H1 (cell line): ENCODE measurements around the gene WWC1. TPM values are rescaled to one million over a fixed set of nuclear protein-coding genes. Genes with fewer than 3 reads are reported as not detected.

Experiments used
- CTCF ChIA-PET: fragments of 300-600 bp; sonication (Branson Sonifier 250); formaldehyde crosslinking; loops from one replicate; lab custom pipeline; 2021; ENCODE audit not compliant: partially characterized antibody; lab: Charles Lee
- POLR2A ChIA-PET: fragments of 300-600 bp; sonication (Branson Sonifier 250); formaldehyde crosslinking; loops from one replicate; lab custom pipeline; 2021; ENCODE audit warnings: inconsistent platforms; ENCODE audit not compliant: partially characterized antibody; lab: Charles Lee
- DNase-seq, 2 experiments: peaks; one replicate each; pipeline versions ENCODE4 v3.0.0 to v3.0.0-alpha.2; 2010 to 2022; ENCODE audit warnings: low spot score in 2 of 2, low read depth in 1 of 2, mixed read lengths in 1 of 2
- FAIRE-seq: peaks from 2 replicates; lab custom pipeline; 2011; peaks lifted over from hg19 to GRCh38; lab: Jason Lieb, UNC
- H2AFZ ChIP-seq: 2 replicates; pipeline ENCODE4 v1.8.1; 2012; ENCODE audit warnings: low read length, inconsistent platforms
- H2AK5ac ChIP-seq: 2 replicates; pipeline ENCODE4 v1.6.1; 2013; ENCODE audit warnings: low read depth, low read length
- H2BK120ac ChIP-seq: replicated peaks from 2 replicates; pipeline ENCODE3; 2013; ENCODE audit warnings: low read depth, low read length, inconsistent platforms
- H2BK12ac ChIP-seq: 2 replicates; pipeline ENCODE4 v1.6.1; 2013; ENCODE audit warnings: low read depth, low read length
- H2BK15ac ChIP-seq: 2 replicates; pipeline ENCODE4 v1.6.1; 2013; ENCODE audit warnings: low read length
- H2BK20ac ChIP-seq: 2 replicates; pipeline ENCODE4 v1.6.1; 2013; ENCODE audit warnings: low read length
- H2BK5ac ChIP-seq: 2 replicates; pipeline ENCODE4 v1.6.1; 2013; ENCODE audit warnings: low read depth, low read length
- H3K14ac ChIP-seq: 2 replicates; pipeline ENCODE4 v1.6.1; 2013; ENCODE audit warnings: inconsistent platforms; ENCODE audit not compliant: insufficient read length
- H3K18ac ChIP-seq: 2 replicates; pipeline ENCODE4 v1.6.1; 2013; ENCODE audit warnings: low read length; ENCODE audit errors: extremely low read depth
- H3K23ac ChIP-seq: 2 replicates; pipeline ENCODE4 v1.6.1; 2013; ENCODE audit warnings: inconsistent platforms; ENCODE audit not compliant: insufficient read length
- H3K23me2 ChIP-seq: 2 replicates; pipeline ENCODE4 v1.6.1; 2013; ENCODE audit warnings: low read depth, low read length
- H3K27ac ChIP-seq: 2 replicates; pipeline ENCODE4 v1.6.1; 2011; ENCODE audit warnings: low read depth, low read length, inconsistent platforms
- H3K27me3 ChIP-seq, 4 experiments: replicated peaks in 1 of 4; 1 replicate in 1 of 4; 2 replicates in 3 of 4; pipeline versions ENCODE4 v1.6.1 to v1.8.1; 2011 to 2013; ENCODE audit warnings: low read length in 3 of 4, mild to moderate bottlenecking in 3 of 4, inconsistent platforms in 2 of 4, mixed read lengths in 2 of 4, moderate library complexity in 1 of 4; ENCODE audit not compliant: control insufficient read depth in 3 of 4, insufficient read depth in 3 of 4; ENCODE audit errors: extremely low read depth in 1 of 4
- H3K36me3 ChIP-seq, 4 experiments: 2 replicates each; pipeline versions ENCODE4 v1.6.1 to v1.8.1; 2011 to 2013; ENCODE audit warnings: mild to moderate bottlenecking in 4 of 4, low read length in 3 of 4, moderate library complexity in 2 of 4, control low read depth in 1 of 4, inconsistent platforms in 1 of 4; ENCODE audit not compliant: insufficient read depth in 4 of 4, control insufficient read depth in 2 of 4
- H3K4ac ChIP-seq: replicated peaks from 2 replicates; pipeline ENCODE3; 2013; ENCODE audit warnings: low read length, low read depth, mixed read lengths, inconsistent platforms; ENCODE audit not compliant: insufficient read length
- H3K4me1 ChIP-seq, 4 experiments: replicated peaks in 1 of 4; 1 replicate in 1 of 4; 2 replicates in 3 of 4; pipeline versions ENCODE4 v1.6.1 to v1.8.1; 2011 to 2013; ENCODE audit warnings: low read length in 3 of 4, inconsistent platforms in 2 of 4, mixed read lengths in 1 of 4; ENCODE audit not compliant: insufficient read depth in 4 of 4, control insufficient read depth in 3 of 4
- H3K4me2 ChIP-seq, 2 experiments: 2 replicates each; pipeline versions ENCODE4 v1.6.1 to v1.8.1; 2011 to 2013; ENCODE audit warnings: low read depth in 2 of 2, low read length in 2 of 2, control low read depth in 1 of 2, inconsistent platforms in 1 of 2, mild to moderate bottlenecking in 1 of 2; ENCODE audit not compliant: insufficient read depth in 1 of 2
- H3K4me3 ChIP-seq, 4 experiments: fragments of 200-600, 300-600 bp in 1 of 4; sonication (generic), shearing (Covaris generic), sonication (Bioruptor Twin) in 1 of 4; 2 replicates each; pipeline versions ENCODE4 v1.5.1 to v1.8.1; 2011 to 2016; ENCODE audit warnings: low read length in 4 of 4, low read depth in 3 of 4, control low read depth in 2 of 4, inconsistent platforms in 2 of 4, mild to moderate bottlenecking in 2 of 4, mixed read lengths in 1 of 4, moderate library complexity in 1 of 4; ENCODE audit not compliant: insufficient read depth in 2 of 4; ENCODE audit errors: extremely low read depth in 1 of 4
- H3K56ac ChIP-seq: replicated peaks from 2 replicates; pipeline ENCODE3; 2013; ENCODE audit warnings: low read depth, mild to moderate bottlenecking, mixed read lengths, low read length, inconsistent platforms; ENCODE audit not compliant: insufficient read length
- H3K79me1 ChIP-seq: 2 replicates; pipeline ENCODE4 v1.6.1; 2013; ENCODE audit warnings: low read depth, low read length, control low read depth
- H3K79me2 ChIP-seq, 2 experiments: 2 replicates each; pipeline versions ENCODE4 v1.6.1 to v1.8.1; 2012 to 2013; ENCODE audit warnings: low read length in 2 of 2, mild to moderate bottlenecking in 2 of 2, inconsistent platforms in 1 of 2; ENCODE audit not compliant: insufficient read depth in 2 of 2, control insufficient read depth in 1 of 2
- H3K9ac ChIP-seq, 4 experiments: replicated peaks in 1 of 4; 1 replicate in 1 of 4; 2 replicates in 3 of 4; pipeline versions ENCODE4 v1.6.1 to v1.8.1; 2011 to 2013; ENCODE audit warnings: low read depth in 3 of 4, low read length in 3 of 4, control low read depth in 2 of 4, mild to moderate bottlenecking in 2 of 4, moderate library complexity in 2 of 4, inconsistent platforms in 1 of 4; ENCODE audit errors: extremely low read depth in 1 of 4
- H3K9me3 ChIP-seq, 2 experiments: 2 replicates each; pipeline versions ENCODE4 v1.6.1 to v1.8.1; 2012 to 2013; ENCODE audit warnings: mild to moderate bottlenecking in 2 of 2, moderate library complexity in 2 of 2, control low read depth in 1 of 2, inconsistent platforms in 1 of 2, low read depth in 1 of 2, low read length in 1 of 2, mixed read lengths in 1 of 2; ENCODE audit not compliant: insufficient read depth in 2 of 2
- H4K20me1 ChIP-seq, 2 experiments: replicated peaks in 1 of 2; 2 replicates each; pipeline versions ENCODE3 to v1.8.1; 2011 to 2013; ENCODE audit warnings: inconsistent platforms in 2 of 2, low read length in 2 of 2, mild to moderate bottlenecking in 1 of 2; ENCODE audit not compliant: insufficient read depth in 2 of 2, control insufficient read depth in 1 of 2
- H4K5ac ChIP-seq: 2 replicates; pipeline ENCODE4 v1.6.1; 2013; ENCODE audit warnings: low read length, low read depth, mixed read lengths, inconsistent platforms; ENCODE audit not compliant: insufficient read length
- H4K8ac ChIP-seq: 2 replicates; pipeline ENCODE4 v1.8.0; 2013; ENCODE audit warnings: mild to moderate bottlenecking, moderate library complexity, low read length, inconsistent platforms; ENCODE audit not compliant: insufficient read depth; ENCODE audit errors: extremely low read depth
- H4K91ac ChIP-seq: replicated peaks from 2 replicates; pipeline ENCODE3; 2013; ENCODE audit warnings: low read length, mixed read lengths, inconsistent platforms; ENCODE audit not compliant: insufficient read length
- CTBP2 ChIP-seq: IDR thresholded peaks from 2 replicates; pipeline ENCODE4 v1.7.0; 2011; ENCODE audit warnings: borderline replicate concordance, mild to moderate bottlenecking, moderate library complexity, mixed read lengths, low read length; ENCODE audit not compliant: insufficient read depth, insufficient read length
- JUND ChIP-seq: IDR thresholded peaks from 2 replicates; pipeline ENCODE4 v1.6.1; 2011; ENCODE audit warnings: mild to moderate bottlenecking, improper control_type of control experiment, low read length
- POLR2AphosphoS5 ChIP-seq: IDR thresholded peaks from 2 replicates; pipeline ENCODE4 v1.6.1; 2011; ENCODE audit warnings: low read depth, low read length
- SIN3A ChIP-seq, 2 experiments: IDR thresholded peaks in 1 of 2; conservative IDR thresholded peaks in 1 of 2; 2 replicates each; pipeline ENCODE4 v1.6.1; 2011 to 2012; ENCODE audit warnings: low read length in 2 of 2, improper control_type of control experiment in 1 of 2, low read depth in 1 of 2, mild to moderate bottlenecking in 1 of 2
- WGBS, 2 experiments: shearing (Covaris generic) in 1 of 2; methylation state at CpG; one replicate each; pipeline versions ENCODE4 v1.1.6 to v1.1.7; 2013 to 2015; ENCODE audit warnings: low lambda C conversion rate in 2 of 2, mixed read lengths in 2 of 2, inconsistent platforms in 1 of 2, low coverage in 1 of 2, missing lambda C conversion rate in 1 of 2; ENCODE audit not compliant: insufficient replicate concordance in 2 of 2, insufficient coverage in 1 of 2, insufficient read length in 1 of 2; ENCODE audit errors: extremely low coverage in 1 of 2, missing lambda C conversion rate in 1 of 2; 5-methylcytosine and 5-hydroxymethylcytosine counted together
- polyA plus RNA-seq, 7 experiments: library from polyadenylated mRNA; depleted of rRNA in 3 of 7; stranded (reverse) in 5 of 7; unstranded in 2 of 7; fragments of >200 nt in 5 of 7; fragments of 200-250 nt in 2 of 7; gene quantifications; 1 replicate in 5 of 7; 2 replicates in 1 of 7; 4 replicates in 1 of 7; pipeline versions ENCODE4 v1.2.1 to v1.2.3, GENCODE V29; 2011 to 2013; ENCODE audit warnings: missing spikeins in 2 of 7, mixed read lengths in 2 of 7
- total RNA-seq: library from RNA; stranded (reverse); fragmentation: NEBNext Ultra II Directional; extraction: Animal tissue kit (Norgen Biotek cat#: 25700); gene quantifications from 2 replicates; pipeline ENCODE4 v1.2.1, GENCODE V29; 2021

WWC1 gene
- total and polyA plus RNA-seq, 2 of the 8 experiments (the other 6 are each of a cell fraction or from before 2014, with no cell fraction given) = 16.4 to 41.1 TPM

- Histone ChIP-seq H3K4me3 (no peak overlapping the region), H4K8ac (no peak overlapping the region), H3K27ac (no peak overlapping the region), H3K79me1 (no peaks in the 10 kb centered on the region), H3K36me3 (no peaks in the 10 kb centered on the region), H3K4ac (no peak overlapping the region), H4K5ac (no peak overlapping the region), H3K56ac (no peak overlapping the region), H2BK20ac (no peak overlapping the region), H3K4me1 (0 out of 7 replicates have a peak, but pooled peaks cover 0 to 2% (median 0%) of the 10 kb centered on the region in 4 experiments), H2BK12ac (no peak overlapping the region), H2BK5ac (no peak overlapping the region), H2AFZ (no peak overlapping the region), H3K14ac (no peak overlapping the region), H3K9me3 (no peaks in the 10 kb centered on the region), H4K20me1 (peaks cover 0 to 2% of the 10 kb centered on the region in 2 experiments), H3K27me3 (no peaks in the 10 kb centered on the region), H3K4me2 (no peak overlapping the region), H3K23ac (no peak overlapping the region), H3K79me2 (no peaks in the 10 kb centered on the region), H4K91ac (no peak overlapping the region), H3K23me2 (no peaks in the 10 kb centered on the region), H3K9ac (no peak overlapping the region), H2BK15ac (no peak overlapping the region), H3K18ac (no peak overlapping the region), H2AK5ac (no peak overlapping the region), H2BK120ac (no peak overlapping the region)
- POLR2A ChIA-PET = no interaction called here
- FAIRE-seq = no peak
- CTCF ChIA-PET = interaction anchor here (0.5 to 1.8 kb wide), 4 partner anchors 8 to 212 kb away, joined by 3 to 4 read pairs (median 4); partner anchors contain the start of gene RARS1
- no peak for DNase-seq
- WGBS, 2 experiments = 88% methylated on average over 1 of the region's 1 CpG; no CpG with 5 or more reads in 1 of the 2 experiments
- TF ChIP-seq JUND (no peak), CTBP2 (no peak), SIN3A (conservative IDR thresholded peaks at IDR 0.05 in 1 of 2, IDR thresholded peaks at IDR 0.05 in 1 of 2; ENCODE audit: low read depth in 1 of 2, low read length in 2 of 2) (no peak), POLR2AphosphoS5 (no peak)
These were observed 17.0 kb upstream of the WWC1 start for GRCh38 chr5:168274406-168274805.
